MM.1S (cell line): Measurements from ENCODE around the gene LRAT.

ENCODE experiments used
- DNase-seq: peaks from one replicate; pipeline ENCODE4 v3.0.0-alpha.2; 2015
- H2AFZ ChIP-seq: fragments of 300-600 bp; sonication (generic); 2 replicates; pipeline ENCODE4 v1.6.0; 2016; ENCODE audit warnings: antibody characterized with exemption, low read length
- H3F3A ChIP-seq: fragments of 300-600 bp; sonication (generic); 2 replicates; pipeline ENCODE4 v1.6.1; 2016; ENCODE audit warnings: mild to moderate bottlenecking, antibody characterized with exemption, low read length, moderate library complexity, mixed read lengths; ENCODE audit not compliant: insufficient read depth
- H3K27ac ChIP-seq: fragments of 300-600 bp; sonication (generic); 2 replicates; pipeline ENCODE4 v1.5.1; 2016; ENCODE audit warnings: mild to moderate bottlenecking, low read length
- H3K27me3 ChIP-seq: fragments of 300-600 bp; sonication (generic); replicated peaks from 2 replicates; pipeline ENCODE4 v1.6.0; 2016; ENCODE audit warnings: low read length; ENCODE audit not compliant: insufficient read depth
- H3K36me3 ChIP-seq: fragments of 300-600 bp; sonication (generic); replicated peaks from 2 replicates; pipeline ENCODE4 v1.6.1; 2016; ENCODE audit warnings: mild to moderate bottlenecking, low read length, mixed read lengths; ENCODE audit not compliant: insufficient read depth
- H3K4me1 ChIP-seq: fragments of 300-600 bp; sonication (generic); 2 replicates; pipeline ENCODE4 v1.6.1; 2016; ENCODE audit warnings: low read length, mixed read lengths
- H3K4me2 ChIP-seq: fragments of 300-600 bp; sonication (generic); 2 replicates; pipeline ENCODE4 v1.6.0; 2016; ENCODE audit warnings: low read depth, low read length
- H3K4me3 ChIP-seq: fragments of 300-600 bp; sonication (generic); 2 replicates; pipeline ENCODE4 v1.5.1; 2016; ENCODE audit warnings: low read length, mixed read lengths
- H3K79me2 ChIP-seq: fragments of 300-600 bp; sonication (generic); 2 replicates; pipeline ENCODE4 v1.6.1; 2016; ENCODE audit warnings: mixed run types, low read length, mixed read lengths
- H3K9ac ChIP-seq: fragments of 300-600 bp; sonication (generic); 2 replicates; pipeline ENCODE4 v1.6.1; 2016; ENCODE audit warnings: low read length, mixed read lengths
- H3K9me2 ChIP-seq: fragments of 300-600 bp; sonication (generic); replicated peaks from 2 replicates; pipeline ENCODE4 v1.6.1; 2016; ENCODE audit warnings: mild to moderate bottlenecking, low read length, mixed read lengths; ENCODE audit not compliant: insufficient read depth
- H3K9me3 ChIP-seq: fragments of 300-600 bp; sonication (generic); replicated peaks from 2 replicates; pipeline ENCODE4 v1.6.1; 2016; ENCODE audit warnings: mild to moderate bottlenecking, low read length, mixed read lengths; ENCODE audit not compliant: insufficient read depth
- H4K20me1 ChIP-seq: fragments of 300-600 bp; sonication (generic); 2 replicates; pipeline ENCODE4 v1.6.1; 2016; ENCODE audit warnings: mild to moderate bottlenecking, low read length, moderate library complexity, mixed read lengths; ENCODE audit not compliant: insufficient read depth
- CTCF ChIP-seq: fragments of 300-600 bp; sonication (generic); IDR thresholded peaks from 2 replicates; pipeline ENCODE4 v1.5.1; 2016; ENCODE audit warnings: antibody characterized with exemption, low read length, mixed read lengths
- EZH2 ChIP-seq: fragments of 300-600 bp; sonication (generic); optimal IDR thresholded peaks from 2 replicates; pipeline ENCODE3; 2017; ENCODE audit warnings: low read depth, mild to moderate bottlenecking, antibody characterized with exemption, low read length, mixed read lengths
- EZH2phosphoT487 ChIP-seq: fragments of 300-600 bp; sonication (generic); IDR thresholded peaks from 2 replicates; pipeline ENCODE4 v1.6.1; 2018; ENCODE audit warnings: antibody characterized with exemption, low read length

The LRAT gene

GRCh38 chr4:154711522-154711921 lies 32.3 kb upstream of the LRAT start:
- H3K4me2 ChIP-seq, result no peak overlapping the region
- no peaks in the 10 kb centered on the region for H3K79me2 ChIP-seq
- H3K27me3 ChIP-seq, result no peaks in the 10 kb centered on the region
- no peaks in the 10 kb centered on the region for H3K9me3 ChIP-seq
- DNase-seq, result no peak
- no peaks in the 10 kb centered on the region for H3K9me2 ChIP-seq
- H3F3A ChIP-seq, result no peaks in the 10 kb centered on the region
- no peak overlapping the region for H3K27ac ChIP-seq
- no peak overlapping the region for H3K9ac ChIP-seq
- no peaks in the 10 kb centered on the region for H3K4me1 ChIP-seq
- no peak for TF ChIP-seq EZH2phosphoT487
- TF ChIP-seq EZH2, result no peak
- no peak for TF ChIP-seq CTCF
- H3K36me3 ChIP-seq, result no peaks in the 10 kb centered on the region
- no peak overlapping the region for H3K4me3 ChIP-seq
- H4K20me1 ChIP-seq, result no peaks in the 10 kb centered on the region
- H2AFZ ChIP-seq, result no peak overlapping the region

GRCh38 chr4:154714339-154715040 lies 29.3 kb upstream of the LRAT start:
- TF ChIP-seq EZH2, result no peak
- no peak for TF ChIP-seq CTCF
- TF ChIP-seq EZH2phosphoT487, result no peak
- Histone ChIP-seq H3K9ac (no peak overlapping the region), H3K4me3 (no peak overlapping the region), H3K9me2 (no peaks in the 10 kb centered on the region), H3F3A (no peaks in the 10 kb centered on the region), H3K4me2 (no peak overlapping the region), H3K27ac (no peak overlapping the region), H3K9me3 (no peaks in the 10 kb centered on the region), H3K79me2 (no peaks in the 10 kb centered on the region), H2AFZ (no peak overlapping the region), H4K20me1 (no peaks in the 10 kb centered on the region), H3K27me3 (no peaks in the 10 kb centered on the region), H3K36me3 (no peaks in the 10 kb centered on the region), H3K4me1 (no peaks in the 10 kb centered on the region)
- DNase-seq, result no peak

GRCh38 chr4:154719087-154719486 lies 24.7 kb upstream of the LRAT start:
- Histone ChIP-seq H3F3A (no peaks in the 10 kb centered on the region), H3K27me3 (no peaks in the 10 kb centered on the region), H3K36me3 (no peaks in the 10 kb centered on the region), H3K9me3 (no peaks in the 10 kb centered on the region), H3K9ac (no peak overlapping the region), H4K20me1 (no peaks in the 10 kb centered on the region), H3K9me2 (no peaks in the 10 kb centered on the region), H3K4me3 (no peak overlapping the region), H3K27ac (no peak overlapping the region), H3K4me1 (no peaks in the 10 kb centered on the region), H3K4me2 (no peak overlapping the region), H2AFZ (no peak overlapping the region), H3K79me2 (no peaks in the 10 kb centered on the region)
- TF ChIP-seq EZH2, result no peak
- TF ChIP-seq CTCF, result no peak
- no peak for TF ChIP-seq EZH2phosphoT487
- DNase-seq, result no peak
